Measurements from ENCODE around the gene HMGCLL1.

DNA sequence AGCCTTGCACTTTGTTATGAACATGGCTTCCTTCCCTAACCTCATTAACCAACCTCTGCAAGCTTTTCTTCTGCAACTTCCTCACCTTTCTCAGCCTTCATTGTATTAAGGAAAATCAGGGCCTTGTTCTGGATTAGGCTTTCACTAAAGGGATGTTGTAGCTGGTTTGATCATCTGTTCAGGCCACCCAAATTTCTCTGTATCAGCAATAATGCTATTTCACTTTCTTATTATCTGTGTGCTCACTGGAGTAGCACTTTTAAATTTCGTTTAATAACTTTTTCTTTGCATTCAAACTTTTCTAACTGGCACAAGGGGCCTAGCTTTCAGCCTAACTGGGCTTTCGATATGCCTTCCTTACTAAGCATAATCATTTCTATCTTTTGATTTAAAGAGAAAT, 155.1 kb downstream of the HMGCLL1 start:
- no peak for TF ChIP-seq POLR2AphosphoS5 (IDR thresholded peaks at IDR 0.05; ENCODE audit: low read depth, low read length)
- no peak for TF ChIP-seq TAF1 (IDR thresholded peaks at IDR 0.05; ENCODE audit: borderline replicate concordance, low read depth, low read length)
- no peak for TF ChIP-seq POLR2A (IDR thresholded peaks at IDR 0.05; ENCODE audit: low read depth, low read length)
